Renal pelvis (tissue), 3 donors: ENCODE measurements around the gene TRPM7. TPM values are rescaled to one million over a fixed set of nuclear protein-coding genes. Genes with fewer than 3 reads are reported as not detected.

Source experiments
- polyA plus RNA-seq, 3 donors: library from polyadenylated mRNA; unstranded; fragments of 120-200 nt; gene quantifications; one replicate each; pipeline ENCODE4 v1.2.1, GENCODE V29; 2013; ENCODE audit not compliant: insufficient read length in 3 of 3

The TRPM7 gene
- polyA plus RNA-seq, 3 donors: 43.4 to 57.6 (median 46.4) TPM

Other genes starting within 250 kb of the TRPM7 start
- gene USP50, start 140.1 kb downstream of the TRPM7 start, polyA plus RNA-seq: 1 to 10 TPM in 2 of 3 donors, under 1 TPM in 1; 0.94 to 3.1 (median 2.5) TPM
- gene SPPL2A, start 78.9 kb upstream of the TRPM7 start, polyA plus RNA-seq: 100 to 1,000 TPM in 2 of 3 donors, 10 to 100 TPM in 1; 78.7 to 107 (median 101) TPM
- gene AP4E1, start 221.9 kb upstream of the TRPM7 start, polyA plus RNA-seq: 1 to 10 TPM; 6.9 to 9.9 (median 9.2) TPM